Left ventricle myocardium inferior (tissue), 1 donor: ENCODE results near the gene CDC42. TPM values are rescaled to one million over a fixed set of nuclear protein-coding genes. Genes with fewer than 3 reads are reported as not detected.

Experiments
- DNase-seq: peaks from one replicate; pipeline ENCODE4 v3.0.0-alpha.2; 2020
- H3K27ac ChIP-seq: fragments of 200-600 bp; replicated peaks from 2 replicates; pipeline ENCODE4 v1.8.0; 2021
- H3K27me3 ChIP-seq: fragments of 200-600 bp; 2 replicates; pipeline ENCODE4 v1.8.0; 2021; ENCODE audit warnings: low read depth
- H3K36me3 ChIP-seq: fragments of 200-600 bp; 2 replicates; pipeline ENCODE4 v1.8.0; 2021
- H3K4me1 ChIP-seq: fragments of 200-600 bp; 2 replicates; pipeline ENCODE4 v1.8.0; 2021
- H3K4me3 ChIP-seq: fragments of 200-600 bp; 2 replicates; pipeline ENCODE4 v1.8.0; 2021; ENCODE audit warnings: mild to moderate bottlenecking, moderate library complexity
- H3K9me3 ChIP-seq: fragments of 200-600 bp; replicated peaks from 2 replicates; pipeline ENCODE4 v1.8.0; 2021
- intact Hi-C: fragments of 100-400 bp; cut with micrococcal nuclease; formaldehyde crosslinking; loops from one replicate; pipeline ENCODE4 v1.11.0; 2022
- total RNA-seq: library from RNA; stranded (reverse); fragmentation: NEBNext Ultra II Directional; extraction: Animal tissue kit (Norgen Biotek cat#: 25700); gene quantifications from one replicate; pipeline ENCODE4 v1.2.1, GENCODE V29; 2021
- TF ChIP-seq, protein P1 (sequence below): fragments of 200-600 bp; IDR thresholded peaks from 2 replicates; pipeline ENCODE4 v1.8.0; 2021; ENCODE audit warnings: antibody characterized with exemption, mild to moderate bottlenecking, borderline replicate concordance
- donor health status: DM: no; HTN: yes; CAD: no; lungs with severe emphysema.

The CDC42 gene
- total RNA-seq, 1 donor from 2014 or later: 126 TPM

DNA sequence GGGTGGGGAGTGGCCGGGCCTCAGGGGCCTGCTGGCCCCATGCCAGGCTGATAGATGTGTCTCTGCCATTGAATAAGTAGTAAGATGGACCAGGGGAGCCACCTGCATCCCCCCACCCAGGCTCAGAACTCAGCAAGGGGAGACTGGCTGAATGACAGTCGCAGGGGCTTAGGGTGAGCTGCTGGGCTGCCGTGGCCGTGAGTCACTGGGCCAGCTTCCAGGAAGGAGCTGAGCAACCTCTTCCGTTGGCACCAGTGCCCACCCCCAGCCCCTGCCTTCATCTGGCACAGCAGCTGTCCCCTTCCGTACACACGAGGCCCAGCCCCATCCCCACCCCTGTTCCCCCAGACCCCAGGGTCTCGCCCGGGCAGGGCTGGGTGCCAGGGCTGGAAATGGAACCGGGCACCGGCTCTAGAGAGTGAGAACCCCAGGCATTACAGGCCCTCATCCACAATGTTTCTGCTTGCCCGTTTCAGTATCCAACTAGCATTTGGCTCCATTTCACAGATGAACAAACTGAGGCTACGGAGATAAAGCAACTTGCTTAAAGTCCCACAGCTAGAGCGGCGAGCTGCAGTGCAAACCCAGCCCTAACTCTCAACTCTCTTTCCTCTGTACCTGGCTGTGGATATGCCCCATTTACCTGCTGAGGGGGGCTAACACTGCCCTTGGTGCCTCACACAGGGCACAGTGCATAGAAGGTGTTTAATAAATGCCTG is 80.2 kb downstream of the CDC42 start:
- H3K4me3 ChIP-seq: no peak overlapping the region
- no peak overlapping the region for H3K27ac ChIP-seq
- H3K4me1 ChIP-seq: no peaks in the 10 kb centered on the region
- DNase-seq: no peak
- no peaks in the 10 kb centered on the region for H3K9me3 ChIP-seq
- TF ChIP-seq, protein P1, sequence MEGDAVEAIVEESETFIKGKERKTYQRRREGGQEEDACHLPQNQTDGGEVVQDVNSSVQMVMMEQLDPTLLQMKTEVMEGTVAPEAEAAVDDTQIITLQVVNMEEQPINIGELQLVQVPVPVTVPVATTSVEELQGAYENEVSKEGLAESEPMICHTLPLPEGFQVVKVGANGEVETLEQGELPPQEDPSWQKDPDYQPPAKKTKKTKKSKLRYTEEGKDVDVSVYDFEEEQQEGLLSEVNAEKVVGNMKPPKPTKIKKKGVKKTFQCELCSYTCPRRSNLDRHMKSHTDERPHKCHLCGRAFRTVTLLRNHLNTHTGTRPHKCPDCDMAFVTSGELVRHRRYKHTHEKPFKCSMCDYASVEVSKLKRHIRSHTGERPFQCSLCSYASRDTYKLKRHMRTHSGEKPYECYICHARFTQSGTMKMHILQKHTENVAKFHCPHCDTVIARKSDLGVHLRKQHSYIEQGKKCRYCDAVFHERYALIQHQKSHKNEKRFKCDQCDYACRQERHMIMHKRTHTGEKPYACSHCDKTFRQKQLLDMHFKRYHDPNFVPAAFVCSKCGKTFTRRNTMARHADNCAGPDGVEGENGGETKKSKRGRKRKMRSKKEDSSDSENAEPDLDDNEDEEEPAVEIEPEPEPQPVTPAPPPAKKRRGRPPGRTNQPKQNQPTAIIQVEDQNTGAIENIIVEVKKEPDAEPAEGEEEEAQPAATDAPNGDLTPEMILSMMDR: no peak
- intact Hi-C loops: no loop called here
- H3K36me3 ChIP-seq: no peaks in the 10 kb centered on the region
- H3K27me3 ChIP-seq: peaks cover 61% of the 10 kb centered on the region

DNA sequence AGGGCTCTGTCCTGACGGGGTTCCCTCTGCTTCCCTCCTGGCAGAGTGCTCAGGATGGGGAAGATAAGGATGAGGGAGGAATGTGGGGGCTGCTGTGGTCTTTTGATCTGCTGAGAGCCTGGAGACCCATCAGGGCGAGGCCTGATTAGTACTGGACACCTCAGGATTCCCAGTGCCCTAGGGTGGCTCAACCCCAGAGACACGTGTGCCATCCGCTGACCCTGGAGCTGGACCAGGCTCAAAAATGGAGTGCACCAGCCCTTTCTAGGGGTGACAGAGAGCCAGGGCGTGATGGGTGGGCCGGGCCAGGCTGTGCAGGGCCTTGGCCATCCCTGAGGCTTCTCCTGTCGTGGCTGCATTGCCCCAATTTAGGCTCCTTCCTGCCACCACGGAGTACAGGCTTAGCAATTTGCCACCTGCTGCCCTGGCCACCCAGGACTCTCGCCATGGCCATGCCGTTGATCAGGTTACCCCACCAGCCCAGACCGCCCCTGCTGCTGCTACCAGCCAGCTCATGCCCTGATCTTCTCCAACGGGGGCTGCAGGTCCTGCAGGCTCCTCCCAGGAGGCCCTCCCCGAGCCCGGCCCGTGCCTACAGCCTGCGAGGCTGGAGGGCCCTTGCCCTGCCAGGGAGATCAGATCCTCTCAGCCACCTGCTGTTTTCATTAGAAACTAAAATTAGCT is 80.9 kb downstream of the CDC42 start:
- no peaks in the 10 kb centered on the region for H3K9me3 ChIP-seq
- H3K4me3 ChIP-seq: no peak overlapping the region
- TF ChIP-seq, protein P1: no peak
- no peak overlapping the region for H3K27ac ChIP-seq
- no peaks in the 10 kb centered on the region for H3K36me3 ChIP-seq
- H3K27me3 ChIP-seq: peaks cover 65% of the 10 kb centered on the region
- intact Hi-C loops: no loop called here
- DNase-seq: no peak
- H3K4me1 ChIP-seq: no peaks in the 10 kb centered on the region

DNA sequence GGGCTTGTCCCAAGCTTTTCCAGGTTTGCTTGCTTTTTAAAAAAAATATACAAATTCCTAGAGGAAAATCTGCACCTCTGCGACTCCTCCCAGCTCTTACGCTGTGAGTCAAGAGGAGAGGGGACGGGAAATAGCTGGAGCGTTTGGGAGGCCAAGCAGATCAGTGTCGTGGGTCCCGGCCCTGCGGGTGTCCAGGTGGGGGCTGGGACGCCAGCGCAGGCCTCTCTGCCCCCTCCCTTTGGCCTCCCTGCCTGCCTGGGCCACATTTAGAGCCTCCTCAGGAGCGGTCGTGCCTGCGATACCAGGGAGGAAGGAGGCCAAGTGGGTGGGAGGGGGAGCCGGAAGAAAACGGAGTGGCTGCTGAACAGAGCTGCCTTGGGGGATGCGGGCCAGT is 81.4 kb downstream of the CDC42 start:
- intact Hi-C loops: no loop called here
- DNase-seq: no peak
- H3K4me3 ChIP-seq: no peak overlapping the region
- no peaks in the 10 kb centered on the region for H3K9me3 ChIP-seq
- peaks cover 71% of the 10 kb centered on the region for H3K27me3 ChIP-seq
- TF ChIP-seq, protein P1: no peak
- no peak overlapping the region for H3K27ac ChIP-seq
- no peaks in the 10 kb centered on the region for H3K36me3 ChIP-seq
- H3K4me1 ChIP-seq: no peaks in the 10 kb centered on the region

DNA sequence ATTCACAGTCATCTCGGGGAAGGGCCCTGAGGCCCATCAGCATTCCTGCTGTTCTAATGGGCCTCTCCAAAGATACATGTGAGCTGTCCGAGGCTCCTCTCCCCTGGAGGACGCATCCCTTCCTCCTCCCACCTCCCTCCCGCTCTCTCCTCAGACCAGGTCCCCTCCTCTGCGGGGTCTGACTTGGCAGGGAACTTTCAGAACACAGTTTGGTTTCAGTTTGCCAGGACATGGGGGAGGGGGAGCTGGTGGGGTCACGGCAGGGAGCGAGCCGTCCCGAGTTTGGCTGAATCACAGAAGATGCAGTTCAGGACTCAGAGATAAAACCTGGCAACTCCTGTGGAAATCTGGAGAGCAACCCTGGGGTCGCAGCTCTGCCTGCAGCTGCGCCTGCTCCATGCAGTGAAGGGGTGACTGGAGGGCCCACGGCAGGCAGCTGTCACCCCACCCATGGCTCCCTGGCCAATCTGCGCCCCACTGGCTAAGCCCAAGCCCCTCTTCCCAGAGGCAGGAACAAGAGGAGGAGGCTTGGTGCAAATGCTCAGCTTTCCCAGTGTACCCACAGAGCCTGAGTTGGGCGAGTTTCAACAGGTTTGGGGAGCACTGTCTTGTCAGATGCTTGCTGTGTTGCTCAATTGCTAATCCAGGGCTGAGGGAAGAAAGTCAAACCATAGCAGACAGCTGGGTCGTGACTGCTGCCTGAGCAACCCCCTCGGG is 84.7 kb downstream of the CDC42 start:
- Histone ChIP-seq H3K36me3 (no peaks in the 10 kb centered on the region), H3K4me1 (peaks cover 6% of the 10 kb centered on the region), H3K27ac (no peak overlapping the region), H3K4me3 (no peak overlapping the region), H3K9me3 (no peaks in the 10 kb centered on the region), H3K27me3 (peaks cover 96% of the 10 kb centered on the region)
- TF ChIP-seq, protein P1: no peak
- no peak for DNase-seq
- intact Hi-C loops: no loop called here

DNA sequence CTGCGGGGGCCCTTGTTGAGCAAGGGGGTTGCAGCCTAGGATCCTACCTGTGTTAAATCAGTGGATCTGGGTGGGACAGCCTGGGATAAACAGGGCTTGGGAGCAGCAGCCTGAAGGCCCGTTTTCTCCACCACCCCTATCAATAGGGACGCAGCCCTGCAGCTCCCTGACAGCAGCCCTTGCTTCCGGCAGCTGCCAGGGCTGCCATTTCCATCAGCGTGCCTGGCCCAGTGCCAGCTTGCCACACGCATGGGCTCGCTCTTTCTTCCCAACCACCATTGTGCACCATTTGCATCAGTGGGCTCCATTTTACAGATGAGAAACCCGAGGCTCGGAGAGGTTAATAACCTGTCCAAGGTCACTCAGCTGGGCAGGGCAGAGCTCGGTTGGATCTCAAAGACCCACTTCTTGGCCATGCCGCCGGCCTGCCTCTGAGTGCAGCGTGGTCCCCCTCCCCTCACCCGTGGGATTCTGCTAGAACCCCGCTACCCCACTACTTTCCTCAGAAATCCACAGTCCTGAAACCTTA is 86.6 kb downstream of the CDC42 start:
- no peak for DNase-seq
- intact Hi-C loops: no loop called here
- no peaks in the 10 kb centered on the region for H3K36me3 ChIP-seq
- TF ChIP-seq, protein P1: no peak
- peaks cover 88% of the 10 kb centered on the region for H3K27me3 ChIP-seq
- peaks cover 16% of the 10 kb centered on the region for H3K4me1 ChIP-seq
- no peaks in the 10 kb centered on the region for H3K9me3 ChIP-seq
- no peak overlapping the region for H3K4me3 ChIP-seq
- no peak overlapping the region for H3K27ac ChIP-seq
